ENCODE measurements around the gene HRH3.

Gene HRH3

GRCh38 chr20:62215020-62215990 is 4.8 kb downstream of the HRH3 start:
- DNase-seq = no peak

DNA sequence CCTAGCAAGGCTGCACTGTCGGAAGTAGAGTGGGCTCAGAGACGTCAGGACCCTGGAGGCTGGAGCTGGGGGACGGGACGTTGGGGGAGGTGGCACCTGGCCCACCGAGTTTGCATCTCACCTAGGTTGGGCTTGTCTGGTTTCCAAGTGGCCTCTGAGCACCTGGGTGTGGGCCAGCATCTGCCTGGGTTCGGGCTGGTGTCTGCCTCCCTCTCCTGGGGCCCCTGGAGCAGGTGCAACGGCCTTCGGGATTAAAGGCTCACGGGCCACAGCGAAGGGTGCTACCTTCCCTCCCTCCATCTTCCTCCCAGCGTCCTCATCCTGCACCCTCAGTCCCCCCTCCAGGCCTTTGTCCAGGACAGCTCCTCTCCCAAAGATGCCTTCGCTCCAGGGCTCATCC is 6.0 kb downstream of the HRH3 start:
- DNase-seq = no peak

DNA sequence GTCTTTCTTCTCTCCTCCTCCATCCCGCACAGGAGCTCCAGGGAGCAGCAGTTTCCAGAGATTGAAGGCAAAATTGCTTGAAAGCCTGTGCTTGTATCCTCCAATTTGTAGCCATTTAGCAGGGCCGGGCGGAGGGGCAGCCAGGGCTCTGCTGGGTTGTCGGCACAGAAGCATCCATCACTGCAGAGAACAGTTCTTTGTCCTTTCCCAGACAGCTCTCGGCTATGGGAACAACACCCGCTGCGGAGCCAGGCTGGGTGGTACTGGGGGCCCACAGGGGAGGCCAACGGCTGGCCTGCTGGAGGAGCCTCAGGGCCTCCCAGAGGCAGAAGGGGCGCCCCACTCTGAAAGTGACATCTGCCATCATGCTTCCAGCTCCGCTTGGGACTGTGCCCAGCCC is 7.8 kb downstream of the HRH3 start:
- DNase-seq = no peak

DNA sequence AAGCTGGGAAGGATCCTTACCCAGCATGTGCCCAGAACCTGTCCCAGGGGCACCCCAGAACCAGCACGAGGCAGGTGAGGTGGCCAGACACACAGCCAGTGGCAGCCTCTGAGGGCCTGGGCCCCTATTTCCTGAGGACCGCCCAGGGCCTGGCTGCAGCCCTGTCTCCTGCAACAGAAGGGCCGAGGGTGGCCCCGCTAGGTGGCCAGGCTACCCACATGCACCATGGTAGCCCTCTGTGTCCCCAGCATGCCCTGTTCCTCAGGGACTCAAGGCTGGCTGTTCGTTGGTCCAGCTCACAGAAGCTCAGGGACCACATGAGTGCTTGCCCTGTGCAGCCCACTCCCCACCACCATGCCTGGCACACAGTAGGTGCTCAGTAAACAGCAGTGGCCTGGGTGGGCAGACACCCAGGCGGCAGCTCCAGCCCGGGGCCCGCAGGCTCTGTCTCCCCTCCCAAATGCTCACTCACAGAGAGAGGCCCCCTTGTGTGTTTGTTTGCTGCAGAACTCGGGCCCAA is 8.2 kb downstream of the HRH3 start:
- no peak for DNase-seq

GRCh38 chr20:62211216-62211615 is 8.9 kb downstream of the HRH3 start:
- DNase-seq = no peak

- no peak for DNase-seq
These were observed 9.6 kb downstream of the HRH3 start for GRCh38 chr20:62210496-62210855.

GRCh38 chr20:62209850-62210495 is 10.1 kb downstream of the HRH3 start:
- DNase-seq = no peak

GRCh38 chr20:62208795-62209755 is 11.0 kb downstream of the HRH3 start:
- DNase-seq = no peak

- no peak for DNase-seq
These were observed 11.8 kb downstream of the HRH3 start for GRCh38 chr20:62208061-62208794.

- DNase-seq = no peak
These were observed 13.7 kb downstream of the HRH3 start for GRCh38 chr20:62206388-62206775.

- DNase-seq = no peak
These were observed 14.3 kb downstream of the HRH3 start for GRCh38 chr20:62205618-62206387.

GRCh38 chr20:62203378-62204030 is 16.6 kb downstream of the HRH3 start:
- no peak for DNase-seq

DNA sequence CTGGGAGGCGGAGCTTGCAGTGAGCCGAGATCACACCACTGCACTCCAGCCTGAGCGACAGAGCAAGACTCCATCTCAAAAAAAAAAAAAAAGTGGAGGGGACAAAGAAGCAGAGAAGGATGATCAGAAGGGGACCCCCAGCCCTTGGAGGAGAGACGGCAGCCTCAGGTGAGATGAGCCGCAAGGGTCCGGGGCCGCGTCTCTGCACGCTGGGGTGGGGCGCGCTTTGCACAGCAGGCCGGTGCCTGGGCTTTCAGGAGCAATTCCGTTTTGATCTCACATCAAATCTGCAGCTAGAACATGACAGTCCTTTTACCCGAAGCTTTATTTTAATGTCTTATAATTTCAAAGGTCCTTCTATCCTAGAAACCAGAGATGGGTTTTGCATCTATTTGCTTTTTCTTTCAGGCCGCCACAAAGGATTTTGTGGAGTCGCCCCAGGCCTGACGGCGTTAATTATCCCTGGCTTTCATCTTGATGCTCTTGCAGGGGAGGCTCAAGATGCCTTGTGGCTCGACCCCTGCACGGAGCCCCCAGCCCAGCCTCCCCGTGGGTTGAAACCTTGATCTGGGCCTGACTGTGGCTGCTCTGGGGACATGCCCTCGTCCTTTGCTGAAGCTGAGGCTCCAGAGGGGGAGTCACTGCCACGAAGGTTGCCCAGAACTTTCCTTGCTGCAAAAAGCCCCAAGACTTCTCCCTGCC is 17.3 kb downstream of the HRH3 start:
- no peak for DNase-seq

GRCh38 chr20:62202083-62202395 is 18.0 kb downstream of the HRH3 start:
- DNase-seq = no peak

DNA sequence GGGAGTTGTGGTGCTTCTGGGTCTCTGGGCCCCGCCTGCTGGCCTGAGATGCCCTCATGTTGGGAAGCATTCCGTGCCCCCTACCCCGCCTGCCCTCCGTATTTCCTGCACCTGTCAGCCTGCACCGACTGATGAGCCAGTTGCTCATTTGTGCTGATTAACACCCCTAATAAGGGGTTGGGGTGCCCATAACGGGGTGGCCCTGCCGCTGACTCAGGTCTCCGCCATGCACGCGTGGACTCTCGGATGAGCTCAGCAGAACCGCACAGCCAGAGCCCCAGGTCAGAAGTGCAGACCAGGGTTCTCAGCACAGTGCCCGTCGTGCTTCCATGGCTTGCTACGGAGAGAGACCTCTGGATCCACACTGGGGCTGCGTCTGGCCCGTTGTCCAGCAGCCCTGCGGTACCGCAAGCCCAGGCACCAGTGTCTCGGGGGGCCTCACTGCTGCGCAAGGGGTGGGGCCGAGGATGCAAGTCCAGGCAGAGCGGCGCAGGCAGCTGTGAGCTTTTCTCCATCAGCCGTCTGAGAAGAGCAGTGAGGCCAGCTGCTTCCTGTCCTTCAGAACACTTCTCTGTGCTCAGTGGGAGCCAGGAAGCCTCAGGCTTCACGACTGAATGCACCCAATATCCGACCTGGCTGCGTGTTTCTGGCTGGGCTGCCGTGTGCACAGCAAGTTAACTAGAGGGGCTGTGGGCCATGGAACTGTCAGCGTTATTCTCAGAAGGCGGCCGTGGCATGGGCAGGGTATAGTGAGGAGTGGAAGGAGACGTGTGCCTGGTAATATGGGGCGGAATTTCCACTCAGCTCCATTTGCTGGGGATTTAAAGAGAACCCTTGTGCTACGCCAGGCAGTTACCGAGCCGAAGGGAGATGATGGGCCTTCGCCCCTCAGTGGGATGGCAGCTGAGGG is 18.6 kb downstream of the HRH3 start:
- DNase-seq = no peak

GRCh38 chr20:62200491-62201172 is 19.4 kb downstream of the HRH3 start:
- no peak for DNase-seq

GRCh38 chr20:62198931-62199330 is 21.1 kb downstream of the HRH3 start:
- no peak for DNase-seq

GRCh38 chr20:62198496-62198895 is 21.6 kb downstream of the HRH3 start:
- no peak for DNase-seq

GRCh38 chr20:62197801-62198200 is 22.3 kb downstream of the HRH3 start:
- no peak for DNase-seq

Data from activated gamma-delta T cell (primary cell).